GM12865 (cell line): Measurements from ENCODE around the gene SDCBP2.

Source experiments
- DNase-seq: peaks from one replicate; pipeline ENCODE4 v3.0.0; 2010; ENCODE audit warnings: low read depth
- H3K4me3 ChIP-seq: 2 replicates; pipeline ENCODE4 v1.5.1; 2011; ENCODE audit warnings: mild to moderate bottlenecking, low read depth, low read length, control low read depth
- TF ChIP-seq, protein P1 (sequence below): IDR thresholded peaks from 2 replicates; pipeline ENCODE4 v1.5.1; 2011; ENCODE audit warnings: low read length, control low read depth, low read depth, inconsistent platforms; ENCODE audit not compliant: insufficient read depth; ENCODE audit errors: missing control alignments

The SDCBP2 gene, protein sequence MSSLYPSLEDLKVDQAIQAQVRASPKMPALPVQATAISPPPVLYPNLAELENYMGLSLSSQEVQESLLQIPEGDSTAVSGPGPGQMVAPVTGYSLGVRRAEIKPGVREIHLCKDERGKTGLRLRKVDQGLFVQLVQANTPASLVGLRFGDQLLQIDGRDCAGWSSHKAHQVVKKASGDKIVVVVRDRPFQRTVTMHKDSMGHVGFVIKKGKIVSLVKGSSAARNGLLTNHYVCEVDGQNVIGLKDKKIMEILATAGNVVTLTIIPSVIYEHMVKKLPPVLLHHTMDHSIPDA

DNA sequence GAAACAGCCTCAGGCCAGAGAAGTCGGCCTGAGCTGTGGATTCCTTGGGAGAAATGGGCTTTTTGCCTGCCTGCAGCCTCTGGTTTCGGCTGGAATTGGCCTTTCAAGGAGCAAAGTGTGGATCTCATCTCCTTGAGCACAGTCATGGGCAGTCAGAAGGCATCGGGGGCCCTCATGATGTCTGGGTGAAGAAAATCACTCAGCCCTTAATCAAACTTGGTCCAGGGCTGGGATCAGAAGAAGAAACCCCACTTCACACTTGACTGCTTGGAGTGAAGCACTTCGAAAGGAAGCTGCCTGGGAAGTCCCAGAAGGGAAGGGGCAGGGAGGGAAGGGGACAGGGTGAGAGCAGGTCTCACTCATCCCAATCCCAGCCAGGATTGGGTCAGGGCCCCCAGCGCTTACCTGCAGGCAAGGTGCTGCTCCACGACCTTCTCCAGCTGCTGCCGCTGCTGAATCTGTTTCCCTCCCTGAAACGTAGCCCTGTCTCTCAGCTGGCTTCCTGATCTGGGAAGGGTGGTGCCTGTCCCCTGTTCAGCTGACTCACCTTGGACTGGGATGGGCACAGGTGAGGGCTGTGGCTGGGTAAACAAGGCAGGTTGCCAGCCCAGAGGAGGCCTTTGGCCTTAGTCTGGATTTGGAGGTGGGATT is at the start of gene SDCBP2:
Gene SDCBP2, minus strand, starts transcription at position 460 of the 651 bp plus-strand sequence. CDS start 8,723 bp downstream, outside the sequence.
- H3K4me3 ChIP-seq = no peak within 1 kb of the TSS
- TF ChIP-seq, protein P1, sequence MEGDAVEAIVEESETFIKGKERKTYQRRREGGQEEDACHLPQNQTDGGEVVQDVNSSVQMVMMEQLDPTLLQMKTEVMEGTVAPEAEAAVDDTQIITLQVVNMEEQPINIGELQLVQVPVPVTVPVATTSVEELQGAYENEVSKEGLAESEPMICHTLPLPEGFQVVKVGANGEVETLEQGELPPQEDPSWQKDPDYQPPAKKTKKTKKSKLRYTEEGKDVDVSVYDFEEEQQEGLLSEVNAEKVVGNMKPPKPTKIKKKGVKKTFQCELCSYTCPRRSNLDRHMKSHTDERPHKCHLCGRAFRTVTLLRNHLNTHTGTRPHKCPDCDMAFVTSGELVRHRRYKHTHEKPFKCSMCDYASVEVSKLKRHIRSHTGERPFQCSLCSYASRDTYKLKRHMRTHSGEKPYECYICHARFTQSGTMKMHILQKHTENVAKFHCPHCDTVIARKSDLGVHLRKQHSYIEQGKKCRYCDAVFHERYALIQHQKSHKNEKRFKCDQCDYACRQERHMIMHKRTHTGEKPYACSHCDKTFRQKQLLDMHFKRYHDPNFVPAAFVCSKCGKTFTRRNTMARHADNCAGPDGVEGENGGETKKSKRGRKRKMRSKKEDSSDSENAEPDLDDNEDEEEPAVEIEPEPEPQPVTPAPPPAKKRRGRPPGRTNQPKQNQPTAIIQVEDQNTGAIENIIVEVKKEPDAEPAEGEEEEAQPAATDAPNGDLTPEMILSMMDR = no peak
- no peak for DNase-seq

DNA sequence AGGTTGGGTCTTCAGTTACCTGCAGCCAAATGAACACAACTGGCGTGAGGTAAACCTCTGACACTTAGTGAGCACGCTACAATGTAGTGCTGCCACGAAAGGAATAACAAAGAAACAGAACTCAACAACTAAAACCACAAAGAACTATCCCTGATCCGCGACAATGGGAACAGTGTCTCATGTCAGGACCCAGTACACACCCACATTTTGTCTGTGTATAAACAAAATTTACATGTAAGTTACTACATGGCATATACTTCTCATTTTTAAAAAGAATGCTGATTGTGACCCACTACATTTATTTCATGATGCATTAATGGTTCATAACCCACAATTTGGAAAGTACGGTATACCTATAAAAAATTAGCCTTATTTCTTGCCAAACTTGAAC is 49.8 kb upstream of the SDCBP2 start:
- TF ChIP-seq, protein P1 = no peak
- no peak overlapping the region for H3K4me3 ChIP-seq

DNA sequence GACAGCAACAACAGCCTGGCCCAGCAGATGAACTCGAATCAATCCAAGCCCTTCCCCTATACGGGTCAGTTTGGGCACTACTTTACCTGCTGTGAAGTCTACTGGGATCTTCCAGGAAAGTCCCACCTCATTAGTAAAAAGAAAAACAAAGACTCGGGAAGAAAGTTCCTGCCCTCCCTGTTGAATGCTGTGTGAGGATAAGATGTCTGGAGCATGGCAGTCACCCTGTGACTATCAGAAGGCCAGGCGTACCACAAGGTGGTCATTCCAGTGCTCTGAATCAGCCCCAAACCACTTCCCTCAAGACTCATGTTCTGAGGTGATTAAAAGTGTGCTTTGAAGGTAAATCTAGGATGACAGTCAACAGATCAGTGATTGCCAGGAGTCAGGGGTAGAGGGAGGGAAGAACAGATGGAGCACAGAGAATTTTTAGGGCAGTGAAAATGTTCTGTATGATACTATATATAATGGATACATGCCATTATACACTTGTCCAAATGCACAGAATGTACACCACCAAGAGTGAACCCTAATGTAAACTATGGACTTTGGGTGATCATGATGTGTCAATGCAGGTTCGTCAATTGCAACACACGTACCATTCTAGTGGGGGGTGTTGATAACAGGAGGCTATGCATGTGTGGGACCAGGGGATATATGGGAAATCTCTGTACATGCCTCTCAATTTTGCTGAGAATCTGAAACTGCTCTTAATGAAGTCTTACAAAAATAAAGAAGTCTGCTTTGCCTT is 49.2 kb upstream of the SDCBP2 start:
- H3K4me3 ChIP-seq = no peak overlapping the region
- DNase-seq = no peak
- TF ChIP-seq, protein P1 = no peak

More for the DNA sequence above, 49.8 kb upstream of the SDCBP2 start:
- no peak for DNase-seq

DNA sequence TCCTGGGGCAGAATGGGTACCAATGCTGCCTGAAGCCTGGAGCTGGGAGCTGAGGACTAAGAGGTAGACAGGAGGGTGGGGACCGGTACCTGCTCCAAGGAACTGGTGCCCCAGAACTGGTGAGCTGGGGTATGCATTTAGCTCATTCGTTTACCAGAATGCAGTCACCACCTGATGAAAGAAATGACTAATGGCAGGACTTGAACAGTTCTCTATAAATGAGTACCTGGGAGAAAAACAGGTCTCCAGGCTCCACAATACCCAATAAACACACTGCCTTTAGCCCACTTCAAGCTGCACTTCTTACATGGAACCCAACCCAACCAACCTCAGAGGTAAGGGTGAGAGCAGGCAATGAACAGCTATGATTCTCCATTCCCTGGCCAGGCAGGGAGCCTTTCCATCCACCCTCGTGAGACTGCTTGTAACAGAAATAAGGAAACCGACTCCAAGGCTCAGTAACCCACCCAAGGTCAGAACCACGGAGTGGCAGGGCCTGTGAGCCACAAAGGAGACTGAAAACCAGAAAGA is 48.5 kb upstream of the SDCBP2 start:
- TF ChIP-seq, protein P1 = no peak
- peak; percentile 58 for DNase-seq
- H3K4me3 ChIP-seq = no peak overlapping the region

DNA sequence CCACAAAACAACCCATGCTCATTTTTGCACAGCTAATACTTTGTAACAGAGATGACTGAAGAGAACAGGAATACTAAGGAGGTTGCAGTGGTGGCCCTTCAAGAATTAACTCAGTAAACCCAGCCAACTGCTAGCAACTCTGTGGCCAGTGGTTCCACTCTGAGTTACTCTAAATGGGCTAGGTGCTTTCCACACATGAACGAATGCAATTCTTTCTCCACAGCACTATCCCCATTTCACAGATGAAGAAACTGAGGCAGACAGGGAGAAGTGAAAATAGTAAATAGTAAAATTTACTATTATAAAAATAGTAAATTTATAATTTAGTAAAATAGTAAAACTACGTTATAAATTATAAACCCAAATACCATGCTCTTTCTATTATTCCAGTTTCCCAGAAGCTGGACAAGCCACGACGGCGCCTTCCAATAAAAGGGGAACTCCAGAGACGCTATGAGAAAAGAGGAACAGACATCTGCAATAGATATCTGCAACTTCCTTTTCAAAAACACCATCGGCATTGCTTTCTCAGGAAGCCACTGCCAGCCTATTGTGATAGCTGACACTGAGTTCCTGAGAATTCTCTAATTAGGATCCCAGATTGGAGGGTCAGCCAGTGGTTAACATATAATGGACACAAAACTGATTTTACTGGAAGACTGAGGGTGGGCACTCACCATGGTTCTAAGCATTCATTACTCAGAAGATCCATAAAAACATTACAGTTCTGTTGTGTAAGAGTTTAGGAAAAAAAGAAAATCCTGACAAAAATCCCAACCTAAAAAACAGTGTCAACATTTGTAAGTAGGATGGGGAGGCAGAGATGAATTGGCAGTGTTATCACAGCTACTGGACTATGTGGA is 47.7 kb upstream of the SDCBP2 start:
- peak overlapping the region; percentile 27; the same call in 1 of the 2 replicates for H3K4me3 ChIP-seq
- DNase-seq = peak; percentile 49
- TF ChIP-seq, protein P1 = no peak

DNA sequence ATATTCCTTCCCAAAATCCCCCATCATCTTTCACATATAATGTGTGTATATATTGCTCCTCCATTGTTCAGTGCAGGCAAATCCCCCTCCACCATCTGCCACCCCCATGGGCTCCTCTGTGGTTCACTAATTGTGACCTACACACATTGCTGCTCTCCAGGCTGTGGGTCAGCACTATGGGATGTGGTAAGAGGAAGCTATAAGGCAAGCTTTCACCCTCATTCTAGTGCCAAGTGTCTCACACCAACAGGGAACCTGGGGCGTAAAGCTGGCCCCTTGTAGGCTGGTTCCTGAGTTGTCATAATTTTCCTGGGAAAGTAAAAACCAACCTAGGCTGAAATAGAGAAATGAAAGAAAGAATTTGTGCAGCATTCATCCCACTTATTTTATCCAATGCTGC is 47.1 kb upstream of the SDCBP2 start:
- no peak for DNase-seq
- no peak overlapping the region for H3K4me3 ChIP-seq
- TF ChIP-seq, protein P1 = no peak
